IMR-90 (cell line): Measurements from ENCODE around the gene ORC4. TPM values are rescaled to one million over a fixed set of nuclear protein-coding genes. Genes with fewer than 3 reads are reported as not detected.

ENCODE experiments used
- ATAC-seq: fragments of 200-7000 bp; cut with Tn5 transposase; 2 replicates; pipeline ENCODE4 v1.9.1; 2020; ENCODE audit warnings: low read depth, mild to moderate bottlenecking, moderate library complexity
- BruUV-seq: library from RNA; stranded (reverse); fragments of 400-500 nt; replicated peaks from 2 replicates; lab custom pipeline; 2021; lab: Mats Ljungman, UMichigan
- CTCF ChIA-PET: fragments of 300-600 bp; formaldehyde crosslinking; extraction: SDS; loops from one replicate; lab custom pipeline; 2021; ENCODE audit warnings: antibody characterized with exemption; lab: Yijun Ruan, JAX
- POLR2A ChIA-PET: fragments of 300-600 bp; sonication (Branson Sonifier 250); formaldehyde crosslinking; loops from one replicate; lab custom pipeline; 2022; ENCODE audit warnings: antibody characterized with exemption; ENCODE audit not compliant: unreplicated experiment; lab: Charles Lee
- DNase-seq: peaks from one replicate; pipeline ENCODE4 v3.0.0; 2013
- H2AFZ ChIP-seq: replicated peaks from 2 replicates; pipeline ENCODE3; 2013; ENCODE audit warnings: low read length, mild to moderate bottlenecking; ENCODE audit not compliant: poor library complexity
- H2AK5ac ChIP-seq: 2 replicates; pipeline ENCODE4 v1.6.1; 2013; ENCODE audit warnings: low read depth, low read length, inconsistent platforms
- H2AK9ac ChIP-seq: replicated peaks from 2 replicates; pipeline ENCODE3; 2013; ENCODE audit warnings: mild to moderate bottlenecking, low read depth, low read length, moderate library complexity; ENCODE audit not compliant: poor library complexity
- H2BK120ac ChIP-seq: 2 replicates; pipeline ENCODE4 v1.6.1; 2013; ENCODE audit warnings: low read depth, low read length, inconsistent platforms
- H2BK15ac ChIP-seq: 3 replicates; pipeline ENCODE4 v1.6.1; 2013; ENCODE audit warnings: low read depth, low read length, inconsistent platforms
- H2BK20ac ChIP-seq: 2 replicates; pipeline ENCODE4 v1.6.1; 2013; ENCODE audit warnings: low read depth, mild to moderate bottlenecking, inconsistent platforms, low read length, moderate library complexity
- H2BK5ac ChIP-seq: 2 replicates; pipeline ENCODE4 v1.6.1; 2013; ENCODE audit warnings: mild to moderate bottlenecking, low read depth, low read length, inconsistent platforms; ENCODE audit not compliant: poor library complexity, severe bottlenecking
- H3K14ac ChIP-seq: replicated peaks from 2 replicates; pipeline ENCODE4 v1.6.1; 2013; ENCODE audit warnings: low read depth, low read length, inconsistent platforms
- H3K18ac ChIP-seq: 2 replicates; pipeline ENCODE4 v1.6.1; 2013; ENCODE audit warnings: low read depth, low read length, control low read depth
- H3K23ac ChIP-seq: 2 replicates; pipeline ENCODE4 v1.6.1; 2013; ENCODE audit warnings: low read depth, low read length, inconsistent platforms
- H3K27ac ChIP-seq: 2 replicates; pipeline ENCODE4 v1.5.1; 2013; ENCODE audit warnings: mild to moderate bottlenecking, control low read depth, low read length; ENCODE audit not compliant: insufficient read depth
- H3K27me3 ChIP-seq: 2 replicates; pipeline ENCODE4 v1.6.1; 2013; ENCODE audit warnings: low read length; ENCODE audit not compliant: control insufficient read depth, insufficient read depth
- H3K36me3 ChIP-seq: 2 replicates; pipeline ENCODE4 v1.6.1; 2013; ENCODE audit warnings: low read length, mixed read lengths; ENCODE audit not compliant: control insufficient read depth, insufficient read depth
- H3K4ac ChIP-seq: 2 replicates; pipeline ENCODE4 v1.6.1; 2013; ENCODE audit warnings: low read depth, low read length, inconsistent platforms
- H3K4me1 ChIP-seq: 2 replicates; pipeline ENCODE4 v1.6.1; 2013; ENCODE audit warnings: low read length, mixed read lengths; ENCODE audit not compliant: control insufficient read depth, insufficient read depth
- H3K4me2 ChIP-seq: 2 replicates; pipeline ENCODE4 v1.6.1; 2013; ENCODE audit warnings: low read depth, mild to moderate bottlenecking, control low read depth, low read length, moderate library complexity
- H3K4me3 ChIP-seq: 2 replicates; pipeline ENCODE4 v1.5.1; 2013; ENCODE audit warnings: low read depth, mild to moderate bottlenecking, control low read depth, low read length, moderate library complexity; ENCODE audit not compliant: insufficient read depth
- H3K56ac ChIP-seq: 2 replicates; pipeline ENCODE4 v1.6.1; 2013; ENCODE audit warnings: low read length, inconsistent platforms; ENCODE audit not compliant: insufficient read depth; ENCODE audit errors: extremely low read depth
- H3K79me1 ChIP-seq, 2 experiments: 2 replicates each; pipeline ENCODE4 v1.6.1; 2013; ENCODE audit warnings: low read length in 2 of 2, inconsistent platforms in 1 of 2, low read depth in 1 of 2
- H3K9ac ChIP-seq: 2 replicates; pipeline ENCODE4 v1.6.1; 2013; ENCODE audit warnings: low read depth, low read length, control low read depth
- H3K9me1 ChIP-seq: 2 replicates; pipeline ENCODE4 v1.6.1; 2013; ENCODE audit warnings: low read length, inconsistent platforms; ENCODE audit not compliant: insufficient read depth
- H3K9me3 ChIP-seq: 2 replicates; pipeline ENCODE4 v1.6.1; 2013; ENCODE audit warnings: low read length; ENCODE audit not compliant: control insufficient read depth, insufficient read depth
- H4K20me1 ChIP-seq: 2 replicates; pipeline ENCODE4 v1.6.1; 2013; ENCODE audit warnings: low read length, inconsistent platforms; ENCODE audit not compliant: insufficient read depth
- H4K5ac ChIP-seq: 2 replicates; pipeline ENCODE4 v1.6.1; 2013; ENCODE audit warnings: mild to moderate bottlenecking, low read depth, low read length, control low read depth
- H4K8ac ChIP-seq, 2 experiments: 2 replicates each; pipeline ENCODE4 v1.6.1; 2013; ENCODE audit warnings: low read depth in 2 of 2, low read length in 2 of 2, control low read depth in 1 of 2, inconsistent platforms in 1 of 2
- H4K91ac ChIP-seq: 2 replicates; pipeline ENCODE4 v1.6.1; 2013; ENCODE audit warnings: low read depth, low read length, inconsistent platforms; ENCODE audit not compliant: insufficient read depth
- BHLHE40 ChIP-seq: fragments of 150-350 bp; IDR thresholded peaks from 2 replicates; pipeline ENCODE4 v1.6.1; 2016; ENCODE audit warnings: mild to moderate bottlenecking, low read depth, low read length
- FOS ChIP-seq: fragments of 150-350 bp; IDR thresholded peaks from 2 replicates; pipeline ENCODE4 v1.6.1; 2016; ENCODE audit warnings: low read depth, low read length
- RAD21 ChIP-seq: IDR thresholded peaks from 2 replicates; pipeline ENCODE4 v1.6.1; 2012; ENCODE audit warnings: low read length, improper control_type of control experiment
- RFX5 ChIP-seq: IDR thresholded peaks from 2 replicates; pipeline ENCODE4 v1.8.0; 2012; ENCODE audit warnings: low read depth, mild to moderate bottlenecking, low read length, moderate library complexity
- dilution Hi-C: fragments of 300-500 bp; cut with HindIII; formaldehyde crosslinking; loops from one replicate; pipeline ENCODE4 v1.14.3; 2018; ENCODE audit warnings: low sequenced_read_pairs; ENCODE audit not compliant: unreplicated experiment
- in situ Hi-C: fragments of 300-500 bp; cut with MboI; formaldehyde crosslinking; loops from 3 replicates; pipeline ENCODE4 v1.14.3; 2019; ENCODE audit warnings: low sequenced_read_pairs, inconsistent platforms, mixed read lengths
- intact Hi-C: fragments of 100-400 bp; cut with micrococcal nuclease; formaldehyde crosslinking; loops from 2 replicates; pipeline ENCODE4 v1.10.0; 2022
- polyA plus RNA-seq, 3 experiments: library from polyadenylated mRNA; depleted of rRNA; stranded (reverse); fragments of >200 nt; gene quantifications; 2 replicates each; pipeline ENCODE4 v1.2.3, GENCODE V29; 2012; ENCODE audit warnings: low replicate concordance in 1 of 3
- total RNA-seq: library from RNA; depleted of rRNA; stranded (reverse); fragments of >200 nt; gene quantifications from 2 replicates; pipeline ENCODE4 v1.2.3, GENCODE V29; 2012
- TF ChIP-seq, protein P1 (sequence below): fragments of 150-350 bp; IDR thresholded peaks from 2 replicates; pipeline ENCODE4 v1.6.1; 2017; ENCODE audit warnings: mild to moderate bottlenecking, antibody characterized with exemption, low read length, low read depth

The ORC4 gene
- total and polyA plus RNA-seq, 2 of the 4 experiments (the other 2 are of a cell fraction) = 20.6 to 23.5 TPM

DNA sequence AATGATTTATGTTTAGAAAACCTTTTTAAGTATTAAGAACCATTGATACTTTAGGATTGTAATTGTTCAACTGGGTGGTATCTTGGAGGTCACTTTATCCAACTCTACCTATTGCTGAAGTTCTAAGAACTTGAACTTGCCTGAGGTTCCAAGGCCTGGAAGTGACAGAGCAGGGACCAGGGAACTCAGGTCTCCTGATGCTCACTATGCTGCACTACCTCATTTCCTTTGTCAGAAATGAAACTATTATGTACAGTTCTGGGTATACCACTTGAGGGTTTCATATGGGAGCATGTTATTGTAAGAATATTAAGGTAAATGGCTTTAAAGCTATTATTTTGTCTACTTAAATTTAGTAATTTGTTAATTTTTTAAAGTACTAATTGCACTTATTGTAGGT, 3.3 kb upstream of the ORC4 start:
- Histone ChIP-seq H2BK120ac (no peak overlapping the region), H2BK20ac (no peak overlapping the region), H3K9me3 (no peaks in the 10 kb centered on the region), H3K56ac (no peak overlapping the region), H2BK5ac (no peak overlapping the region), H3K4me1 (peaks cover 2% of the 10 kb centered on the region; the same call in 1 of the 2 replicates), H3K27me3 (no peaks in the 10 kb centered on the region), H3K4me2 (peak overlapping the region; percentile 73), H2AFZ (no peak overlapping the region), H3K23ac (peak overlapping the region; percentile 53), H3K4me3 (no peak overlapping the region), H3K36me3 (peaks cover 4% of the 10 kb centered on the region; the same call in 1 of the 2 replicates), H3K79me1 (peaks cover 4 to 31% of the 10 kb centered on the region in 2 experiments; a peak in 2 of 4 replicates), H4K20me1 (peaks cover 7% of the 10 kb centered on the region; the same call in 1 of the 2 replicates), H4K91ac (no peak overlapping the region), H2AK5ac (0 out of 2 replicates have a peak overlapping the region, but pooled peaks have one; percentile 63), H2BK15ac (no peak overlapping the region), H3K14ac (no peak overlapping the region), H2AK9ac (no peak overlapping the region), H4K5ac (no peak overlapping the region), H3K9me1 (peaks cover 5% of the 10 kb centered on the region; the same call in 1 of the 2 replicates), H3K9ac (peak overlapping the region; percentile 27; the same call in 1 of the 2 replicates), H3K4ac (no peak overlapping the region), H4K8ac (no peak overlapping the region), H3K18ac (no peak overlapping the region), H3K27ac (no peak overlapping the region; the same call in 1 of the 2 replicates)
- BruUV-seq = no TSS peak
- dilution Hi-C loops (no loop called here), in situ Hi-C loops (no loop called here), intact Hi-C loops (loop anchor here (5.0 kb wide), 1 partner anchor 248 kb away; no protein-coding TSS in a partner anchor)
- ChIA-PET POLR2A (interaction anchor here (0.6 kb wide), 1 partner anchor 460 kb away, joined by 3 read pairs; no protein-coding TSS in a partner anchor), CTCF (no interaction called here)
- no peak for DNase-seq
- no peak for TF ChIP-seq RAD21
- TF ChIP-seq, protein P1, sequence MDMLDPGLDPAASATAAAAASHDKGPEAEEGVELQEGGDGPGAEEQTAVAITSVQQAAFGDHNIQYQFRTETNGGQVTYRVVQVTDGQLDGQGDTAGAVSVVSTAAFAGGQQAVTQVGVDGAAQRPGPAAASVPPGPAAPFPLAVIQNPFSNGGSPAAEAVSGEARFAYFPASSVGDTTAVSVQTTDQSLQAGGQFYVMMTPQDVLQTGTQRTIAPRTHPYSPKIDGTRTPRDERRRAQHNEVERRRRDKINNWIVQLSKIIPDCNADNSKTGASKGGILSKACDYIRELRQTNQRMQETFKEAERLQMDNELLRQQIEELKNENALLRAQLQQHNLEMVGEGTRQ = no peak
- no peak for TF ChIP-seq BHLHE40
- TF ChIP-seq RFX5 = no peak
- no peak for TF ChIP-seq FOS
- ATAC-seq = no peak
